Measurements from ENCODE around the gene CABP2. TPM values are rescaled to one million over a fixed set of nuclear protein-coding genes. Genes with fewer than 3 reads are reported as not detected.
"Not testable (repeated sequence)": the region's sequence is repeated elsewhere in the genome, so short reads cannot be mapped to it uniquely, and the experiment has no call there.

Gene CABP2
- total RNA-seq, 1 donor from 2014 or later: not detected

GRCh38 chr11:67516806-67517205 is 6.4 kb downstream of the CABP2 start:
- intact Hi-C loops (cut with DNase I): no loop called here

GRCh38 chr11:67514116-67514515 is 9.1 kb downstream of the CABP2 start:
- no peak for DNase-seq (ENCODE audit: low spot score)
- no peak for ATAC-seq
- intact Hi-C loops (cut with DNase I): no loop called here

More at GRCh38 chr11:67516806-67517205, 6.4 kb downstream of the CABP2 start:
- DNase-seq (ENCODE audit: low spot score) (no peak), ATAC-seq (no peak)

- intact Hi-C loops (cut with DNase I); ATAC-seq; DNase-seq (ENCODE audit: low spot score): not testable (repeated sequence)
Observed at GRCh38 chr11:67511558-67511957, 11.7 kb downstream of the CABP2 start.

- intact Hi-C loops (cut with DNase I): no loop called here
- DNase-seq (ENCODE audit: low spot score) (no peak), ATAC-seq (no peak)
Observed at GRCh38 chr11:67510023-67510345, 13.3 kb downstream of the CABP2 start.

GRCh38 chr11:67508486-67509121 is 14.6 kb downstream of the CABP2 start:
- peak; percentile 99 for DNase-seq (ENCODE audit: low spot score)
- ATAC-seq: peak; percentile 72
- intact Hi-C loops (cut with DNase I): no loop called here

GRCh38 chr11:67507864-67508485 is 15.3 kb downstream of the CABP2 start, which contains the start of gene CDK2AP2:
Gene CDK2AP2, minus strand, starts transcription at chr11:67508162. Its CDS starts 80 bp downstream, at chr11:67508082.
- intact Hi-C loops (cut with DNase I): no loop called here
- DNase-seq (ENCODE audit: low spot score) (peak; percentile 100), ATAC-seq (peak; percentile 89)

GRCh38 chr11:67507242-67507863 is 15.9 kb downstream of the CABP2 start:
- DNase-seq (ENCODE audit: low spot score): no peak

GRCh38 chr11:67506426-67507051 is 16.7 kb downstream of the CABP2 start:
- no peak for DNase-seq (ENCODE audit: low spot score)
- no peak for ATAC-seq
- intact Hi-C loops (cut with DNase I): no loop called here

More at GRCh38 chr11:67507242-67507863, 15.9 kb downstream of the CABP2 start:
- intact Hi-C loops (cut with DNase I): no loop called here
- no peak for ATAC-seq

GRCh38 chr11:67505605-67506396 is 17.4 kb downstream of the CABP2 start:
- ATAC-seq (peak; percentile 74), DNase-seq (ENCODE audit: low spot score) (peak; percentile 92)
- intact Hi-C loops (cut with DNase I): no loop called here

- ATAC-seq (peak; percentile 47), DNase-seq (ENCODE audit: low spot score) (peak; percentile 89)
- intact Hi-C loops (cut with DNase I): loop anchor here (5.0 kb wide), 1 partner anchor 108 kb away; no protein-coding TSS in a partner anchor
Observed at GRCh38 chr11:67504950-67505581, 18.2 kb downstream of the CABP2 start, which contains the start of gene PITPNM1. Gene PITPNM1, minus strand, starts transcription at chr11:67505363. Its CDS starts 1,183 bp downstream, at chr11:67504180.

GRCh38 chr11:67504005-67504949 is 19.0 kb downstream of the CABP2 start:
- DNase-seq (ENCODE audit: low spot score): no peak
- intact Hi-C loops (cut with DNase I): loop anchor here (5.0 kb wide), 1 partner anchor 107 kb away; no protein-coding TSS in a partner anchor

GRCh38 chr11:67503119-67504004 is 19.9 kb downstream of the CABP2 start:
- intact Hi-C loops (cut with DNase I): loop anchor here (5.0 kb wide), 1 partner anchor 106 kb away; no protein-coding TSS in a partner anchor
- ATAC-seq (no peak), DNase-seq (ENCODE audit: low spot score) (no peak)

More at GRCh38 chr11:67504005-67504949, 19.0 kb downstream of the CABP2 start:
- ATAC-seq: no peak

- ATAC-seq (no peak), DNase-seq (ENCODE audit: low spot score) (no peak)
- intact Hi-C loops (cut with DNase I): loop anchor here (5.0 kb wide), 1 partner anchor 105 kb away; no protein-coding TSS in a partner anchor
Observed at GRCh38 chr11:67502328-67502979, 20.8 kb downstream of the CABP2 start.

GRCh38 chr11:67501854-67502253 is 21.4 kb downstream of the CABP2 start:
- intact Hi-C loops (cut with DNase I): loop anchor here (5.0 kb wide), 1 partner anchor 105 kb away; no protein-coding TSS in a partner anchor
- DNase-seq (ENCODE audit: low spot score) (no peak), ATAC-seq (no peak)

All from sciatic nerve (tissue), 2 donors.